Vagina (tissue), 1 donor: ENCODE results near the gene SP7. TPM values are rescaled to one million over a fixed set of nuclear protein-coding genes. Genes with fewer than 3 reads are reported as not detected.

Experiments
- total RNA-seq: library from RNA; depleted of rRNA; stranded (reverse); fragments of >200 nt; gene quantifications from one replicate; pipeline ENCODE4 v1.2.3, GENCODE V29; 2016

Gene SP7
- total RNA-seq, 1 donor from 2014 or later = not detected

Other genes starting within 250 kb of the SP7 start
- gene IGFBP6, start 238.7 kb downstream of the SP7 start, total RNA-seq = 684 TPM
- 0.74 TPM for gene SOAT2, start 232.9 kb downstream of the SP7 start, total RNA-seq
- 12.8 TPM for gene ZNF740, start 155.6 kb downstream of the SP7 start, total RNA-seq
- gene CSAD, start 155.4 kb downstream of the SP7 start, total RNA-seq = 44.9 TPM
- 3.7 TPM for gene ITGB7, start 129.1 kb downstream of the SP7 start, total RNA-seq
- 79.1 TPM for gene RARG, start 104.1 kb downstream of the SP7 start, total RNA-seq
- gene ESPL1, start 68.1 kb downstream of the SP7 start, total RNA-seq = 17.7 TPM
- 673 TPM for gene PFDN5, start 40.8 kb downstream of the SP7 start, total RNA-seq
- 41.5 TPM for gene MYG1, start 36.7 kb downstream of the SP7 start, total RNA-seq
- 30.9 TPM for gene AAAS, start 14.7 kb downstream of the SP7 start, total RNA-seq
- 76.1 TPM for gene SP1, start 43.8 kb upstream of the SP7 start, total RNA-seq
- 1.2 TPM for gene AMHR2, start 87.5 kb upstream of the SP7 start, total RNA-seq
- gene PRR13, start 105.4 kb upstream of the SP7 start, total RNA-seq = 54.0 TPM
- 488 TPM for gene PCBP2, start 115.7 kb upstream of the SP7 start, total RNA-seq
- 21.9 TPM for gene MAP3K12, start 163.1 kb upstream of the SP7 start, total RNA-seq
- gene TARBP2, start 164.9 kb upstream of the SP7 start, total RNA-seq = 17.7 TPM
- gene NPFF, start 171.1 kb upstream of the SP7 start, total RNA-seq = not detected